Lung (tissue), 12 donors: ENCODE data around the gene MIOX. TPM values are rescaled to one million over a fixed set of nuclear protein-coding genes. Genes with fewer than 3 reads are reported as not detected.

Source experiments
- ATAC-seq: fragments of 200-7000 bp; cut with Tn5 transposase; one replicate; pipeline ENCODE4 v1.9.1; 2020; ENCODE audit warnings: moderate number of reproducible peaks; ENCODE audit not compliant: insufficient read depth, low FRiP score
- DNase-seq, 3 donors: peaks; one replicate each; pipeline ENCODE4 v3.0.0-alpha.2; 2013 to 2017
- H3K27ac ChIP-seq, 2 donors: one replicate each; pipeline ENCODE4 v1.5.1; 2013; ENCODE audit warnings: mild to moderate bottlenecking in 2 of 2, moderate library complexity in 2 of 2, control low read depth in 1 of 2, inconsistent platforms in 1 of 2, low read depth in 1 of 2, low read length in 1 of 2
- H3K27me3 ChIP-seq, 3 donors: one replicate each; pipeline ENCODE4 v1.5.1; 2013; ENCODE audit warnings: low read length in 2 of 3; ENCODE audit not compliant: control insufficient read depth in 3 of 3, insufficient read depth in 3 of 3
- H3K36me3 ChIP-seq, 4 donors: one replicate each; pipeline ENCODE4 v1.5.1; 2013; ENCODE audit warnings: low read length in 4 of 4, mild to moderate bottlenecking in 1 of 4, moderate library complexity in 1 of 4; ENCODE audit not compliant: control insufficient read depth in 4 of 4, insufficient read depth in 4 of 4
- H3K4me1 ChIP-seq, 5 donors: one replicate each; pipeline ENCODE4 v1.5.1; 2013; ENCODE audit warnings: low read length in 5 of 5, mild to moderate bottlenecking in 2 of 5, moderate library complexity in 1 of 5; ENCODE audit not compliant: control insufficient read depth in 5 of 5, insufficient read depth in 5 of 5
- H3K4me3 ChIP-seq: one replicate; pipeline ENCODE4 v1.5.1; 2013; ENCODE audit warnings: mild to moderate bottlenecking, control low read depth, moderate library complexity
- H3K9ac ChIP-seq, 2 donors: one replicate each; pipeline ENCODE4 v1.5.1; 2013; ENCODE audit warnings: low read length in 2 of 2, control low read depth in 1 of 2; ENCODE audit not compliant: insufficient read depth in 1 of 2
- H3K9me3 ChIP-seq, 4 donors: one replicate each; pipeline ENCODE4 v1.5.1; 2013; ENCODE audit warnings: low read length in 3 of 4, mild to moderate bottlenecking in 1 of 4, moderate library complexity in 1 of 4; ENCODE audit not compliant: control insufficient read depth in 4 of 4, insufficient read depth in 3 of 4
- CTCF ChIP-seq: IDR thresholded peaks from 2 replicates; pipeline ENCODE4 v1.5.1; 2012; ENCODE audit warnings: mild to moderate bottlenecking; ENCODE audit errors: control extremely low read depth, extremely low read depth
- WGBS, 2 donors: extraction: QIAGEN DNeasy Blood & Tissue Kit; methylation state at CpG; one replicate each; pipeline ENCODE4 v1.1.7; 2013; 5-methylcytosine and 5-hydroxymethylcytosine counted together
- polyA plus RNA-seq, 2 donors: library from polyadenylated mRNA; stranded (reverse); fragments of 200-250 nt; gene quantifications; one replicate each; pipeline ENCODE4 v1.2.1, GENCODE V29; 2013
- total RNA-seq, 2 donors: library from RNA; depleted of rRNA in 1 of 2; stranded (reverse); fragments of >200 nt in 1 of 2; gene quantifications; one replicate each; pipeline ENCODE4 v1.2.1, GENCODE V29; 2014 to 2021
- donor health status: control.
- donor health status: control.
- donor health status: Bipolar disorder and iron deficiency.
- donor health status: healthy.
- donor health status: DM: yes; HTN: yes; CAD: no.

Gene MIOX
- total and polyA plus RNA-seq, 4 donors = 0.08 TPM; not detected in 3

DNA sequence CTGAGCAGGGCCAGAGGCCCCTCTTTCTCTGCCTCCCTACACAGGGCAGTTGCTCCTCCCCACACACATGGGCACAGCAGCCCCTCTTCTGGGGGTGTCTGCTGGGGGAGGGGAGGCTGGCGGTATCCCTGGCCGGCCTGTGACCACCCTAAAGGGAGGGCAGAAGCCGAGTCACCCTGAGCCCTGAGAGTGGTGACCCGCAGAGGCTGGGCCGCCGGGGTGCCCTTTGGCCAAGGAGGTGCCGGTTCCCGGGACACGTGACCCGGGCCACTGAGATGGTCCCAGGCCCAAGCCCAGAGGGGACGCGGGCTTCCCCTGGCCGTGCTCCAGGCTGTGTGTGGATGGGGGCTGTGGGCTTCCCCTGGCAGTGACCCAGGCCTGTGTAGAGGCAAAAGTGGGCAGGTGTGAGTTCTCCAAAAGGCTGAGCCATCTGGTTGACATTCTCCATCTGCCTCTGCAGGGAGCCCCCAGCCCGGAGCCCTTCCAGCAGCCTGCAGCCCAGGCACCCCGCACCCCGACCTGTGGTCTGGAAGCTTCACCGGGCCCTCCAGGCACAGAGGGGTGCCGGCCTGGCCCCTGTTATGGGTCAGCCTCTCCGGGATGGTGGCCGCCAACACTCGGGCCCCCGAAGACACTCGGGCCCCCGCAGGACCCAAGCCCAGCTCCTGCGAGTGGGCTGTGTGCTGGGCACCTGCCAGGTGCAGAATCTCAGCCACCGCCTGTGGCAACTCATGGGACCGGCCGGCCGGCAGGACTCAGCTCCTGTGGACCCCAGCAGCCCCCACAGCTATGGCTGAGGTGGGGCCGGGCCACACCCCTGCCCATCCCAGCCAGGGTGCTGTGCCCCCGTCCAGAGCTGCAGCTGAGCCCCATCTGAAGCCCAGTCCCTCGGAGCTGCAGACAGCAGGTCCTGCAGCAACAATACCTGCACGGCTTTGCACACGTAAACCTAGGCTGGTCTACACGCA is 4.3 kb upstream of the MIOX start:
- Histone ChIP-seq H3K36me3 (no peaks in the 10 kb centered on the region), H3K4me3 (peak overlapping the region; percentile 29), H3K9ac (no peak overlapping the region), H3K27ac (no peak overlapping the region), H3K9me3 (no peaks in the 10 kb centered on the region), H3K27me3 (peaks cover 0 to 37% (median 20%) of the 10 kb centered on the region in 3 donors), H3K4me1 (peaks cover 0 to 5% (median 0%) of the 10 kb centered on the region in 5 donors)
- no peak for TF ChIP-seq CTCF
- ATAC-seq (no peak), DNase-seq (no peak)
- 70 to 73% methylated on average over 34 to 35 of the region's 35 CpGs for WGBS, 2 donors

GRCh38 chr22:50483106-50483505 is 3.6 kb upstream of the MIOX start:
- H3K4me1 ChIP-seq = peaks cover 0 to 5% (median 0%) of the 10 kb centered on the region in 5 donors
- DNase-seq (no peak), ATAC-seq (no peak)
- H3K36me3 ChIP-seq = no peaks in the 10 kb centered on the region
- 86% methylated on average over 9 to 10 of the region's 10 CpGs for WGBS, 2 donors
- no peak for TF ChIP-seq CTCF
- no peaks in the 10 kb centered on the region for H3K9me3 ChIP-seq
- H3K9ac ChIP-seq = no peak overlapping the region
- H3K4me3 ChIP-seq = no peak overlapping the region
- no peak overlapping the region for H3K27ac ChIP-seq
- peaks cover 0 to 37% (median 20%) of the 10 kb centered on the region in 3 donors for H3K27me3 ChIP-seq

DNA sequence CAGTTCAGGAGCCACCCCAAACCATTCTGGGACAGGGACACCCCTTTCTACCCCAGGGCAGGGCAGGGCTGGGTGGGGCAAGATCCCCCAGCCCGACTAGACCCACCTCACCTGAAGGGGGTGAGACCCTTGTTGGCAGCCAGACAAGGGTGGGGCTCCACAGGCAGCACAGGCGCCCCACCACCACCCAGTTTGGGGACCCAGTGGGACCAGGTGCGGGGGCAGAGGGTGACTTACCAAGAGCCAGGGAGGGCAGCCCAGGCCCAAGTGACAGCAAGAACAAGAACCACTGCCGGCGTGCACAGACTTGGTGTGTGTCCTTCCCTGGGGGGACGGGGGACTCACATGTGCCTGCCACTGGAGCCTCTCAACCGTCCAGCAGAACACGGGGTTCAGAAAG is 3.1 kb upstream of the MIOX start:
- no peak overlapping the region for H3K27ac ChIP-seq
- H3K4me1 ChIP-seq = peaks cover 0 to 5% (median 0%) of the 10 kb centered on the region in 5 donors
- H3K9ac ChIP-seq = no peak overlapping the region
- DNase-seq (no peak), ATAC-seq (no peak)
- no peaks in the 10 kb centered on the region for H3K9me3 ChIP-seq
- H3K27me3 ChIP-seq = peaks cover 0 to 38% (median 20%) of the 10 kb centered on the region in 3 donors
- H3K4me3 ChIP-seq = no peak overlapping the region
- no peak for TF ChIP-seq CTCF
- no peaks in the 10 kb centered on the region for H3K36me3 ChIP-seq
- 91 to 96% methylated on average over 8 of the region's 8 CpGs for WGBS, 2 donors
